Lung microvascular endothelial cell (primary cell): ENCODE results near the gene DBT. TPM values are rescaled to one million over a fixed set of nuclear protein-coding genes. Genes with fewer than 3 reads are reported as not detected.

Source experiments
- DNase-seq, 2 donors: peaks; one replicate each; pipeline versions ENCODE4 v3.0.0 to v3.0.0-alpha.2; 2010; ENCODE audit warnings: low read depth in 2 of 2
- total RNA-seq: library from RNA; depleted of rRNA; stranded (reverse); fragments of >200 nt; gene quantifications from 2 replicates; pipeline ENCODE4 v1.2.1, GENCODE V29; 2014

Gene DBT
- total RNA-seq, 1 donor from 2014 or later = 3.8 TPM

DNA sequence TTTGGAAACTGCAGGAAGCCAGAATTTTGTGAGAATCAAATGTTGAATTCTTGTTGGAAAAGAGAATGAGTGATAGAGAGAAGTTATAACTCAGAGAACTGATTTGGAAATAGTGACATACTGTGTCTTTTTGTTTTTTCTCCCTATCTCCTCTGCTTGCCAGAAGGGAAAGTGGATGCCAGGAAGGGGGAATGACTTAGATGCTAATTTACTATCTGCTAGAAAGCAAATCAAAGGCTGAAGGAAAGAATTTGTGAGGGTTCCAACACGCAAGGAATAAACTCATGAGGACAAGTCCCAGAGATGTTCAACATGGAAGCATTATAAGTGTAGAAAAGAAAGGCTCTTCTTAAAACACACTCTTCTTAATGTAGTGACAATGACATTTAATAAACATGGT is 51.0 kb downstream of the DBT start:
- no peak for DNase-seq

GRCh38 chr1:100188617-100189016 is 61.0 kb downstream of the DBT start:
- no peak for DNase-seq

DNA sequence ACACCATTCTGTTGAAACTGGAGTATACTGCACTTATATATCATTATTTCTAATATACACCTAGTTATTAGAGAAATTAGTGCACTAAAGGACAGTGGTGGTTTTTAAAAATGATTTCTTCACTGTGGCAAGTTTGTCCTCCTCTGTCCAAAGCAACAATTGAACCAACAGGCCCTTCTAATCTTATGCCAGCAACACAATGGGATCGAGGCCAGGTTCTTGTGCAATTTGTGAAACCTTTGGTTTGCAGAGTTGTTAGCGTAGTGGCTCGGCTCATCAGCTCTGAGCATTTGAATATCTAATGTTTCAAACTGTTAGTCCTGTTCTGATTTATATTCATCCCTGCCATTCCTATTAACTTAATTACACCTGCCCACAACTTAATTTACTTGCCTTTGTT is 61.7 kb downstream of the DBT start:
- DNase-seq = peak in 1 of 2 donors; percentile 2

DNA sequence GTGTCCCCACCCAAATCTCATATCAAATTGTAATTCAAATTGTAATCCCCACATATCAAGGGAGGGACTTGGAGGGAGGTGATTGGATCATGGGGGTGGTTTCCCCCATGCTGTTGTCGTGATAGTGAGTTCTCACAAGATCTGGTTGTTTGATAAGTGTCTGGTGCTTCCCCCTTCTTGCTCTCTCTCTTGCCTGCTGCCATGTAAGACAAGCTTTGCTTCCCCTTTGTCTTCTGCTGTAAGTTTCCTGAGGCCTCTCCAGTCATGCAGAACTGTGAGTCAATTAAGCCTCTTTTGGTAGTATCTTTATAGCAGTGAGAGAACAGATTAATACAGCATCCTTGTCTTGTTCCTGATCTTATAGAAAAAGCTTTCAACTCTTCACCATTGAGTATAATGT is 65.1 kb downstream of the DBT start:
- no peak for DNase-seq

GRCh38 chr1:100183370-100183769 is 66.3 kb downstream of the DBT start:
- DNase-seq = no peak

DNA sequence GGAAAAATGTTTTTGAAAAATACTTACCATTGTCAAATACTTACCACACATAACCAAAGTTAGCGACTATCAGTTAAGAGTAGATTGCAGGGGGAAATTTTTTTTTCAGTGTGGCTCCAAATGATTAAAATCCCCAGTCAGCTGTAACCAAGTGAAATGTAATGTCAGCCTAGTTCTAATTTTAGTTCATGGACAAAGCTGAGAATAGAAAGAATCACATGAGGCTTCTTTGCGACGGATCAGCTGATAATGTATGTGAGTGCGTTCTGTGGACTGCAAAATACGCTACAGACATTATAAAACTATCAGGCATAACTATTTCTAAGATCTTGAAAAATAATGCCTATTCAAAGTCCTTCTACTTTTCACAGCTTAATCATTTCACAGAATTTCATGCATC is 71.5 kb downstream of the DBT start, which contains the start of gene LRRC39:
Gene LRRC39 (minus strand): TSS at position 166 of the 400 bp plus-strand sequence. CDS start 9,740 bp downstream, outside the sequence.
- no peak for DNase-seq

DNA sequence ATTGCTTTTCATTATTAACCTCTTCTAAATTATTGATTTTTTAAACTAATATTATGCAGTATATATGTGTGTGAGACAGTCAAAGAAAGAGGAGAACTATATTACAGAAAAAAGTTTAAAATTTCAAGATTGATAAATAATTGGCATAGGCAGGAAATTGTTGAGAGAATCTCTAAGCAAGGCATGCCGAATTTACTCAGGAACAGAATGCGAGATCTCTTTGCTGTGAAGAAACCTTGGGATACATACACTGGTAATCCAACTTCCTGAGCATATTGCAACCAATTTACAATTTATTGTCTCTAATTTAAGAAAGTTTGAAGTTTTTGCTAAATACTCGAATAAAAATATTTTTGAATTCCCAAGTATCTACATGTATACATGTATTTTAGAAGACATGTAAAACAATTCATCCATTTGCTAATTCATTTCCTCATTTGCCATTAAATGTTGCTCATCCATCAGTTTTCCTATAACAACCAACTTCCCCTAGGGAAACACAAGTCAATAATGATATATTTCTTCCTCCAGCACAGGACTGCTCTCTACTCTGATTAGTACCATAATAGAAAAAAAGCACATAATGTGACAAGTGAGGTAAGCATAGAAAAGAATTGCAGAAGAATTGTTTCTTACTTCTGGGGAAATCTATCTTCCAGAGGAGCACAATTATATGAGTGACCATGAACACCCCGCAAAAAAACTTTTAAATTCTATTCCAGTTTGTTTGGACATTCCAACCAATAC is 72.2 kb downstream of the DBT start:
- DNase-seq = no peak

- no peak for DNase-seq
Measured at GRCh38 chr1:100168051-100168450, 81.6 kb downstream of the DBT start.

DNA sequence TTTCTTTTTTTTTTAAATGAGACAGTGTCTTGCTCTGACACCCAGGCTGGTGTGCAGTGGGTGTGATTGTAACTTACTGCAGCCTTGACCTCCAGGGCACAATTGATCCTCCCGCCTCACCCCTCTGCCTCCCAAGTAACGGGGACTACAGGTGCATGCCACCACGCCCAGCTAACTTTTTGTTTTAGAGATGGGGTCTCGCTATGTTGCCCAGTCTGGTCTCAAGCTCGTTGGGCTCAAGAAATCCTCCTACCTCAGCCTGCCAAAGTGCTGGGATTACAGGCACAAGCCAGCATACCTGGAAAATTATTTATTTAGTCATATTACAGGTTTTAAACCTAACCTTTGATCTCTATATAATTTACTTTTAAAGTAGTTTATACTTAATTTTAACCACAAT is 84.9 kb downstream of the DBT start:
- DNase-seq = no peak

GRCh38 chr1:100164216-100164615 is 85.4 kb downstream of the DBT start:
- no peak for DNase-seq

GRCh38 chr1:100162881-100163280 is 86.8 kb downstream of the DBT start:
- no peak for DNase-seq

GRCh38 chr1:100152271-100152670 is 97.4 kb downstream of the DBT start:
- no peak for DNase-seq

DNA sequence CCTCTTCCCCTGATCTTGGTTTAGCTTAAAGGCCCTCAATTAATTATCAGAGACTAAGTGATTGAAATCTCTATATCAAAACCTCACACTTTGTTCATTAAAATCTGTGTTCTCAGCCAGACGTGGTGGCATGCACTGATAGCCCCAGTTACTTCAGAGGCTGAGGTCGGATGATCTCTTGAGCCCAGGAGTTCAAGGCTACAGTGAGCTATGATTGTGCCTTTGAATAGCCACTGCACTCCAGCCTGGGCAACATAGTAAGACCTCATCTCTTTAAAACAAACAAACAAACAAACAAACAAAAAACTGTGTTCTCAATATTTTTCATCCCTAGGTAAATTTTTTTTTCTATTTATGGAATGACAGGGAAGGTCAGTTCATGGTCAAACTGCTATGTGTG is 98.0 kb downstream of the DBT start:
- no peak for DNase-seq

- no peak for DNase-seq
Measured at GRCh38 chr1:100147875-100148274, 101.8 kb downstream of the DBT start.

GRCh38 chr1:100146958-100147357 is 102.7 kb downstream of the DBT start:
- DNase-seq = no peak

DNA sequence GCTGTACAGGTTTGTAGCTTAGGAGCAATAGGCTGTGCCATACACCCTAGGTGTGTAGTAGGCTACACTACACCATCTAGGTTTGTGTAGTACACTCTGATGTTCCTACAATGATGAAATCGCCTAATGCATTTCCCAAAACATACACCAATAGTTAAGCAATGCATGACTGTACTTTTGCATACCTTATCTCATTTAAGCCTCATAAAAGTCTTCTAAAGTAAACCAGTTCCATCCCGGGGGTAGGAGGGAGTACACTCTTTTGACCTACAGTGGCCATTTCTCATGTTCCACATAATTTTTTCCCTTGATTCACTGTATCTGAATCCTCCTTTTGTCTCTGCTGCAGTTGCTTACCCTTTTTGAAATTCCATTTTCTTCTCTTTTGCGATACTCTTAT is 104.5 kb downstream of the DBT start:
- DNase-seq = no peak

DNA sequence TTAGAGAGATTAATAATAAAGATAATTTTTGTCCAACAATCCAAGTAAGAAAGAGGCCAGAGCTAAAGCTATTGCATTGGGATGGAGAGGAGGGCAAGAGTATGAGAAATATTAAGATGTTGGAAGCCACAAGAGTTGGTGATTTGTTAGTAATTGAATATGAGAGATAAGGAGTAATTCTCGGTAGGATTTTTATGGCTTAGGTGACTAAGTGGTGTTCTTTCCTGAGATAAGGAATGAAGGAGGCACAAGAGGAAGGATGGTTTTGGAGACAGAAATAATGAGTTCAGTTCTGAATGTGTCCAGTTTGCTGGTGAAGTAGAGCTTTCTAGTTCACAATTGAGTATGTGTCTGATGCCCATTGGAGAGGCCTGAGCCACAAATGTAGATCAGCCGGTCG is 107.3 kb downstream of the DBT start:
- no peak for DNase-seq

GRCh38 chr1:100141192-100141591 is 108.4 kb downstream of the DBT start:
- DNase-seq = no peak

DNA sequence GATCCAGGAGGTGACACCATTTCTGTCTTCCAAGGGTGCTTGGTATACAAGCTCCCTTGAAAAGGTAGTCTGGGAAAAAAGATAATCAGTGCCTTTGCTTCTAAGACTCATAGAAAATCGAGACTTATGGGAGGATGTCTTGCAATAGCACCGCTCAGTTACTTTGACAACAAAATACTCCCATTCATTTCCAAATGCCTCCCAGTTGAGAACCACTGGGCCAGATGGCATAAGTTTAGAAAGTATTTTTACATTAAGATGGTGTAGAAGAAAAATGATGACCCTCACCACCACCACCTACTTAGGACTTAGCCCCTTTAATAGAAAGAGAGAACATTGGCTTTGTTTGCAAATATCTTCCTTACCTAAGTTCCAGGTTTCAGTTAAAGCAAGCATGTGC is 112.0 kb downstream of the DBT start:
- DNase-seq = no peak

Other genes with a start within 250 kb of the DBT start
- 0.99 and 1.3 TPM in 2 replicates for gene SASS6, start 116.9 kb downstream of the DBT start, total RNA-seq
- gene TRMT13, start 116.7 kb downstream of the DBT start, total RNA-seq = 5.8 and 5.9 TPM in 2 replicates
- under 0.01 and 0.20 TPM in 2 replicates for gene LRRC39, start 71.6 kb downstream of the DBT start, total RNA-seq
- gene RTCA, start 16.4 kb upstream of the DBT start, total RNA-seq = 27.0 and 27.5 TPM in 2 replicates
- gene CDC14A, start 102.7 kb upstream of the DBT start, total RNA-seq = 5.7 and 6.0 TPM in 2 replicates